Endometrial microvascular endothelial cells (primary cell): ENCODE data around the gene RUNX3. TPM values are rescaled to one million over a fixed set of nuclear protein-coding genes. Genes with fewer than 3 reads are reported as not detected.

Experiments
- in situ Hi-C: cut with HindIII; loops from 2 replicates; pipeline ENCODE4 v1.10.0; 2017; ENCODE audit warnings: low sequenced_read_pairs, low pct_unique_long_range_greater_than_20kb; ENCODE audit errors: inconsistent ontology term
- total RNA-seq: library from RNA; depleted of rRNA; stranded (reverse); fragments of >200 nt; gene quantifications from one replicate; pipeline ENCODE4 v1.2.3, GENCODE V29; 2015; ENCODE audit errors: inconsistent ontology term

RUNX3 gene
- total RNA-seq, 1 donor from 2014 or later, result not detected

GRCh38 chr1:24964811-24965570, 34.9 kb upstream of the RUNX3 start:
- in situ Hi-C loops, result no loop called here

- in situ Hi-C loops, result no loop called here
These were observed 34.0 kb upstream of the RUNX3 start for GRCh38 chr1:24963943-24964693.

GRCh38 chr1:24963099-24963872, 33.2 kb upstream of the RUNX3 start:
- in situ Hi-C loops, result no loop called here

GRCh38 chr1:24961961-24962861, 32.1 kb upstream of the RUNX3 start:
- in situ Hi-C loops, result no loop called here

GRCh38 chr1:24961334-24961733, 31.3 kb upstream of the RUNX3 start:
- in situ Hi-C loops, result no loop called here

- in situ Hi-C loops, result no loop called here
These were observed 30.2 kb upstream of the RUNX3 start for GRCh38 chr1:24960071-24960801.

GRCh38 chr1:24959623-24959975, 29.5 kb upstream of the RUNX3 start:
- in situ Hi-C loops, result no loop called here

GRCh38 chr1:24958766-24959622, 28.9 kb upstream of the RUNX3 start:
- in situ Hi-C loops, result no loop called here

- in situ Hi-C loops, result no loop called here
These were observed 28.0 kb upstream of the RUNX3 start for GRCh38 chr1:24957808-24958752.

GRCh38 chr1:24957016-24957807, 27.1 kb upstream of the RUNX3 start:
- in situ Hi-C loops, result no loop called here

GRCh38 chr1:24955779-24956365, 25.8 kb upstream of the RUNX3 start:
- in situ Hi-C loops, result no loop called here

- in situ Hi-C loops, result no loop called here
These were observed 25.1 kb upstream of the RUNX3 start for GRCh38 chr1:24955161-24955560.

- in situ Hi-C loops, result no loop called here
These were observed 24.6 kb upstream of the RUNX3 start for GRCh38 chr1:24954631-24955030.

GRCh38 chr1:24954022-24954421, 23.9 kb upstream of the RUNX3 start:
- in situ Hi-C loops, result no loop called here

- in situ Hi-C loops, result no loop called here
These were observed 22.4 kb upstream of the RUNX3 start for GRCh38 chr1:24952413-24952841.
